HT-29 (cell line): ENCODE measurements around the gene SLF2. TPM values are rescaled to one million over a fixed set of nuclear protein-coding genes. Genes with fewer than 3 reads are reported as not detected.
"Not testable (repeated sequence)": the region's sequence is repeated elsewhere in the genome, so short reads cannot be mapped to it uniquely, and the experiment has no call there.

ENCODE experiments used
- DNase-seq: peaks from one replicate; pipeline ENCODE4 v3.0.0-alpha.2; 2015; ENCODE audit warnings: low spot score
- total RNA-seq: library from RNA; depleted of rRNA; stranded (reverse); fragments of >200 nt; shearing (Covaris generic); gene quantifications from 2 replicates; pipeline ENCODE4 v1.2.3, GENCODE V29; 2014

Gene SLF2
- total RNA-seq, 1 experiment from 2014 or later, result 15.7 TPM

DNA sequence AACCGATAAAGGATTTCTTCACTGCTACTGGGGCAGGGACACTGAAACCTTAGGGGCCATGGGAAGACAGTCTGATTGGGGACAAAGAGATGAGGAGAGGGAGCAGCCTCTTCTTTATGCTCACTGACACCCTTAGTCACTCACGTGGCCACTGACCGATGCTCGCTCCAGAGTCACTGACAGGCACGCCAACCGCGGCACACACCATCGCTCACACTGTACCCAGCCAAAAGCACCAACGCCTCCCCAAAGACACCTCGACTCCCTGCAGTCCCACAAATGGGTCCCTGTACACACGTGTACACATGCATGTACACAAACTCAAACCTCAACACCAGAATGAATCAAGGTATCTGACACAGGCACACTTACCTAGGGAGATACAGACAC lies 35.3 kb upstream of the SLF2 start:
- no peak for DNase-seq

DNA sequence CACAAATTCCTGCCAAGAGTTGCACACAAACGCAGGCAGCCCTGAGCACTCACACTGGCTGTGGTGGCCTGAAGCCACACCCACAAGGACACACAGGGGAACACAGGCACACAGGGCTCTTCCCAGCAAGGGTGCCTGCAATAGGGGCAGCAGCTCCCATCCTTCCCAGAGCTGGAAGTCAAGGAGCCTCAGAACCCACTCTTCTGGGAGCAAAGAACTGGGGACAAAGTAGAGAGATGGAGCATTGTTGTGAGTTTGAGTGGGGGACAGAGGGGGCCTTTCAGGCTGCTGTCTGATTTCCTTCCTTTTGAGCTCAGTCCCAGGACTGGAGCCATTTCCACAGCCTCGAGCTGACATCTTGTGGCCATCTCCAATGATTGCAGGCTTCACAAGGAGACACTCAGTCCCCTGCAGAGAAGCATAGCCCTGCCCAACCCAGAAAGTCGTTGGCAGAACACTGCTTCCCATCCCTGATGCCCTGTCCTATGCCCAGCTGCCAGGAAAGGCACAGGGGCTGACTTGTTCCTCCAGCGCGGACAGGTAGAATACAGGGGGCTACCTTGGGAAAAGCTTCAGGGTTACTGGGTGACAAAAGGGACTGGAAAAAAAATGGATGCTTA lies 34.4 kb upstream of the SLF2 start:
- DNase-seq, result peak; percentile 85

DNA sequence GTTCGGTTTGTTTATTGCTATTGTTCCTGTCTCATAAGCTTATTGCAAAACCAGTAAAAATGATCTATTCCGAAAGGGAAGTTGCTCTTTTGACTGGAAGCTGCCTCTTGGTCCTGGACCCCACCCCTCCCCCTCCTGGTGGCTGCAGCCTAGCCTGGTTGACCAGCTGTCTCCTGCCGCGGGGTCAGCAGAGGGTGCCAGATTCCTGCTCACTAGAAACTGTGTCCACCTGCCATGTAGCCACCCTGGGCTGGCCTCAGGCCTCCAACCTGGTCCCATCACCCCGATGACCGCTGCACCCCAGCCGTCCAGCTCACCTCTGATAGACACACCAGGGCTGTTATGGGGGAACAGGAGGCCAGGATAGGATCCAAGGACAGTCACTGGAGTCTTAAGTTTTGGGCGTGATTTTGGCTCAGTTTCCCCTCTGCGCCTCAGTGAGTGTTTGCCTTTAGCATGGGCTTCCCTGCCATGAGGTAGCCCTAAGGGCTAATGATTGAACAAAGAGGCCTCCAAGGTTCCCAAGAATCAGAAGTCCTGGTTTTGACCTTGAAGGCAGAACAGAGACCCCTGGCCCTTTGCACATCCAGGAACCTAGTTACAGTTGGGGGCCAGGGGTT lies 32.9 kb upstream of the SLF2 start:
- no peak for DNase-seq

DNA sequence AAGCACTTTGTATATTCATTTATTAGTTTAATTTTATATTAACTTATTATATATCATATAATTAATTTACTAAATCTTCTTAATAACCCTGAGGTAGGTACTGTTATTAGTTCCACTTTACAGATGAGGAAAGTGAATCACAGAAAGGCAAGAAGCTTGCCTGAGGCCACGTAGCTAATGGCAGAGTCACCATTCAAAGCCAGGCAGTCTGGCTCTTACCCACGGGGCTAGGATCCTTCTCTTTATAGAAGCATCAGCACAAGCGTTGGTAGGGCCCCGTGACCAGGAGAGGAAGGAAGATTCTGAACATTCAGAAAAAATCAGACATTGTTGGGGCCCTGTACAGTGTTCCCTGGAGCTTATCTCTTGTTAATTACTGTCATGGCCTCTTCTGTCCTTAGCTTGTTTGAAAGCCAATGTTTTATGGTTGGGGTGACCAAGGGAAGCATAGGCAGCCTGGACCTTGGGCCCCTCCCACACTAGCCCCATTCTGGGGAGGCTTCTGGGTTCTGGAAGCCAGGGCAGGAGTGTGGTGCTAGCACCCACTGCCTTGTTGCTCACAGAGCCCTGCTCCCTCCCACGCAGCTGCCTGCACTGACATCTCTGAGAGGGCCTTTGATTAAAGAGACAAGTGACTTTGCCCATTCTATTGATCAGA lies 31.1 kb upstream of the SLF2 start:
- no peak for DNase-seq

DNA sequence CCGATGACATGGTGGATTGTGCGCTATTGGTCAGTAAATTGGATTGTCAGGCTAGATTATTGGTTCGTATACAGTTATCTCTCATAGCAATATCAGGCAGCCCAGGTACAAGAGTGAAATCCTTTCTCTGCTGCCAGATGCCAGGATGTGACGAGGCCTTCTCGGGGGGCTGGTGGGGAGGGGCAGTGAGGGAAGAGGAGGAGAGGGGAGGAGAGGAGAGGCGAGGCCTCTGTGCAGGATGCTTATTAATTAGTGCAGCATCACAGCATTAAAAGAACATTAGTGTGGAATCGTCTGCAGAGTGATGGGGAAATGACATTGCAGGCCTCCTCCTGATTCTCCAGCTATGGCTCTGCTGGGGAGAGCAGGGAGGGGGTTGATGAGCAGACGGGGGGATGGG lies 30.5 kb upstream of the SLF2 start:
- DNase-seq, result no peak

DNA sequence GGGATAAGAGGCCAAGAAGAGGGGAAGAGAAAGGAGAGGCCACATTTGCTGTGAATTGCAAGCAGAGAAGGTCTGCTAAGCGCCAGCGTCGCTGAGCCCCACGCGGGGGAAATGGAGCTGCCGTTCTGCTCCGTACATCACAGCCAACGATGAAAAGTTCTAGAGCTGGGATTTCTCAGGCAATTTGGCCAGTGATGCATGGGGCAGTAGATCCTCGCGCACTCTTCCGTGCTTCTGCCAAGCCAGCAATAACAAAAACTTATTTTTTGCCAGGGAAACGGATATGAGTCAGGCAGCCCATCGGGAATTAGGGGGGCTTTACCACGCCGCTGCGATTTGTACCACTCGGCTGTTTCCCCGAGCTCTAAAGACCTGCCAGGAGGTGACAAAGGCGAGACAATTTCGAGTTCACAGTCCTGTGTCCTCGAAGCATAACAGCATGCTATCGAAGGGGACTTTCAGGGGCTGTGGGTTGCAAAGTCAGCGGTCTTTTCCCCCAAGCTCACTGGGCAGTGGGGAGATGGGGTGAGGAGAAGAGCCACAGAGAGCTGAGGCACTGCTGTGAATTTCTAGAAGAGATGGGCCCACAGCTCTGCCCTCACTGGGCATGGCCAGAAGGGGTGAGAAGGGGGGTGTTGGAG lies 30.0 kb upstream of the SLF2 start:
- DNase-seq, result no peak

DNA sequence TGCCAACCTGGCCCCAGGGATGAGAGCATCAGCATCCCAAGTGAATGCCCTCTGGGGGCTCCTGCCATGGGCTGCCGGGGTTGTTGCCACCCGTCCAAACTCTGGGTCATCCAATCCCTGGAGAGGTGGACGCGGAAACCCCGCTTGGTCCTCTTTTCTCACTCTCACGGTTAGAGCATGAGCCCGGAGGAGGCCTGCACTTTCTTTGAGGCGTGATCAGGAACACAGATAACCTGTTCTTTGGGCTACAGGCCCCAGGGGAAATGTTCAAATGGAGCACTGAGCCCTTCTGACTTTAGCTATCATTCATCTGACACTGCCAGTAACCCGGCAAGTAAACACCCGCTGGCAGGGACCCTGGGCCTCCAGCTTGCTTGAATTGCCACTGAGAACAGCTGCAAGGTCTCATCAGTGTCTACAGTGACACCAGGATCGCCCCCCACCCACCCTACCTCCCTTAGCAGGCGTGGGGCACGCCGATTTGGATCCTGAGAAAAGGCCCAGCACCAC lies 29.4 kb upstream of the SLF2 start:
- no peak for DNase-seq

DNA sequence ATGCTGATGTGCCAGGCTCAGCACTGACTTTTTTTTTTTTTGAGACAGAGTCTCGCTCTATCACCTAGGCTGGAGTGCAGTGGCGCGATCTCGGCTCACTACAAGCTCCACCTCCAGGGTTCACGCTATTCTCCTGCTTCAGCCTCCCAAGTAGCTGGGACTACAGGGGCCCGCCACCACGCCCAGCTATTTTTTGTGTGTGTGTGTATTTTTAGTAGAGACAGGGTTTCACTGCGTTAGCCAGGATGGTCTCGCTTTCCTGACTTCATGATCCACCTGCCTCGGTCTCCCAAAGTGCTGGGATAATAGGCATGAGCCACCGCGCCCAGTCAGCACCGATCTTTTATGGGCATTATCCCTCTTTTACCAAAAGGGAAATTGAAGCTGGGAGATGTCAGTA lies 27.2 kb upstream of the SLF2 start:
- DNase-seq, result not testable (repeated sequence)

DNA sequence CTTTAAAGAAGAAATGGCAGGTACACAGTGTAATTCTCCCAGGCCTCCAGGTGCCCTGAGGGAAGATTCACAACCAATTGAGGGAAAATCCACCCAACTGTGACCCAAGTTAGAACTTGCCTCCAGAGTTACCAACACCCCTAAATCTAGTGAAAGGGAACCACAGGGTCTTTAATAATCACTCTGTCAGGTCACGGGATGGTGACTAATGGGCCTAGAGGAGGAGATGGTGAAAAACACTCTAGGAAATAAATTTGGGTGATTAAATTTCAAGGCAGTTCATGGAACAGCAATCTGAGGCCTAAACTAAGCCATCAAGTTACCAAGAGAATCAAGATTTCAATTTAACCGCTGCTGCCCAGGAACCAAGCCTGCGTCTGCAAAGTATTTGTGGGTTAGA lies 26.7 kb upstream of the SLF2 start:
- DNase-seq, result no peak

DNA sequence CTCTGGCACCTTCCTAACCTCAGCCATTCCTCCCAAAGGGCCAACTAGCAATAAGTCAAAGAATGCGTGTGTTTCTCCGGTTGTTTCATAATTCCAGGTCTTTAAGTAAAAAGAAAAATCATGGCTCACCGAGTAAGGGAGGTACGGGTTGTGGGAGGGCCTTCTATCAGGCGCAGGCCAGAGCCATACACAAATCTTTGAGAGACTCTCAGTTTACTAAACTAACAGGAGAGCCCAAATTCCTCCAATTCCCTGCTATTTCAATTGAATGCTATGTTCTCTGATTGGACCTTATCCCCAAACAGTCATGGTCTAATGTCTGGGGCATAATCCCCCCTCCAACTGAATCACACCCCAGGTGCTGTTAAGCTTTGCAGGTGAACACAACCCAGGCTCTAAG lies 26.2 kb upstream of the SLF2 start:
- DNase-seq, result no peak

DNA sequence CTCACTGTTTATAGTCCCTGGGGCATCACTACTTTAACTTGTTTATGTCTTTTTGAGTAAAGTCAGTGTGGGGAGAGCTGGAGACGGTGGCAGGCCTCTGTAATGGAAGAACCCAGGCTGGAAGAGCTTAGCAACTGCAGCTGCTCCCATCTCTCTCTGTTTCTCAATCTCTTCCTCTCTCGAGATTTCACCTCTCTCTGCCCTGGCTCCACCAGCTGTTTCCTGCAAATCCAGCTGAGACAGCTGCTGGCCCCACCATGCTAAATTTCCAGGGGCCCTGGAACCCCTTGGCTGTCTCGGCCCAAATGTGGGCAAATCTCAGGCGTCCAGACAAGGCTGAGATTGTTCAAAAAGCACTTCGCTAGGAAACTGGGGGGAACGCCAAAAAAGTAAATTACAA lies 25.8 kb upstream of the SLF2 start:
- no peak for DNase-seq

DNA sequence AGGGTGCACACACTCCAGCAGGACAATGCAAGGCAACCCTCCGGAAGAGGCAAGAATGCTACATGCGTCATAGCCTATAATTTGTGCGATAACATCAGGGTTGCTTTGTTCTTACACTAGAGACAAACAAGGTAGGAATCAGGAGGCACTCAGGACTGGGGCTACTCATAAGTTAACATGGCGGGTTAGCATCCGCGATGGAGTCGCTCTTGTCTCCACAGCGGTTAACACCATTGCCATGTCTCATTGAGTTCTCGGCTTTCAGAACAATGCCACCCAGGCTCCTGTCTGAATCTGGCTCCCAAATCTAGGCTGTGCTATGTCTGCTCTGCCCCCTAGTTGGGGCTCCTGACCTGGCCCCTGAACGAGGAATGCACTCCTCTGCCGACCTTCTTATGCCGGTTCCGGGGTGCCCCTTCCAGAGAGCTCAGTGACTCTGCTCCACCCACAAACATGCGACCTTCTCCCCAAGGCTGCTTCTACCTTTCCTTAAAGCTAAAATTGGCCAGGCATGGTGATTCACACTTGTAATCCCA lies 24.9 kb upstream of the SLF2 start:
- DNase-seq, result no peak

DNA sequence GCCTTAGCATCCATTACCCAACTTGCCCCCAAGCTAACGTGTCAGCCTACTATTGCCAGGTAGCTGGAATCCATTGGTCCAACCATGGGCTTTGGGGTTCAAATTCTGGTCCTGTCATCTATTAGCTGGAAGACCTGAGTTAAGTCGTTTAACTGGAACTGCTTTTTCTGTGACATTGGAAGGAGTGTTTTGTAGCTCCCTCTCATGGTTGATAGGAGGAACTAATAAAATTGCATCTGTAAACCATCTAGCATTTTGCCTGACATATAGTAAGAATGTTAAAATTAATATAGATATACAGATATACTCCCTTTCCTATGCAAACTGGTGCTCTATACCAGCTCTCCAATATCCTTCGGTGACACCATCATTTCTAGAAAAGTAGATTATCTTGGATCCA lies 23.8 kb upstream of the SLF2 start:
- DNase-seq, result no peak

DNA sequence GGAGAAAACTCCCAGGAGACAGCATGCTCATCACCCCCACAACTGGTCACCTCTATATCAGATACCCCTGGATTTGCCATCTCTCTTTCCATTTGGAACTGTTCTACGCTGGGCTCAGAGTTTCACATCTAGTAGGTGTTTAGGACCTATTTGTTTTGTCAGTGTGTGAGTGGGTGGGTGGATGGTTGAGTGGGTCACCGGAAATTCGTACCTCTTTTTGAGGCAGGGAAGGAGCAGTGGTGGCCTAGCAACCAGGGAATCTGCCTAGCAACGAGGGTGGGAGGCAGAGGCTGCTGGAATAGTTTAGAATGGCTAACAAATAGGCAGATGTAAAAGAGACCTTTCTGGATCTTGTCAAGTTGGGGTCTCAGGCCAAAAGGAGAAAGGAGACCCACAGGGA lies 23.2 kb upstream of the SLF2 start:
- no peak for DNase-seq

DNA sequence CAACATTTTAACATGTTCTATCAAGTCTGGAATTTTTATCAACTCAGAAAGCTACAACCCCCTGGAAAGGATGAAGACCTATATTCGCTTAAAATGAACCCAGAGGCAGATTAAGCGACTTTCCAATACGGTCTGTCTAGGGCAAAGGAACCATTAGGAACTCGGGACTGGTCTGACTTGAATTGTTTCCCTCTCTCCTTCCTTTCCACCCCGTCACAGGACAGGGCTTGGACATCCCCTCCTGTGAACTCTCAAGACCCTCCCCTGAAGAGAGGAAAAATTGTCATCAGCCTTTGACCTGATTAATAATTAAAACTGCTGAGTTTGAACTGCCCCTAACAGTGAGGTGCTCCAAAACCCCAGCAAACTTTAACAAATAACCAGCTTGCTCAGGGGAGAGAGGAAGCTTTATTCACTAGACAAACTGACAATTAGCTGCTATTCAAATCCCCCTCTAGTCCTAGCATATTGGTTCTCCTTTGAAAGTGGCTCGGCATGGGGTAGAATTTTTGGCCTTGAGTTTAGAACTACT lies 22.6 kb upstream of the SLF2 start:
- DNase-seq, result no peak

DNA sequence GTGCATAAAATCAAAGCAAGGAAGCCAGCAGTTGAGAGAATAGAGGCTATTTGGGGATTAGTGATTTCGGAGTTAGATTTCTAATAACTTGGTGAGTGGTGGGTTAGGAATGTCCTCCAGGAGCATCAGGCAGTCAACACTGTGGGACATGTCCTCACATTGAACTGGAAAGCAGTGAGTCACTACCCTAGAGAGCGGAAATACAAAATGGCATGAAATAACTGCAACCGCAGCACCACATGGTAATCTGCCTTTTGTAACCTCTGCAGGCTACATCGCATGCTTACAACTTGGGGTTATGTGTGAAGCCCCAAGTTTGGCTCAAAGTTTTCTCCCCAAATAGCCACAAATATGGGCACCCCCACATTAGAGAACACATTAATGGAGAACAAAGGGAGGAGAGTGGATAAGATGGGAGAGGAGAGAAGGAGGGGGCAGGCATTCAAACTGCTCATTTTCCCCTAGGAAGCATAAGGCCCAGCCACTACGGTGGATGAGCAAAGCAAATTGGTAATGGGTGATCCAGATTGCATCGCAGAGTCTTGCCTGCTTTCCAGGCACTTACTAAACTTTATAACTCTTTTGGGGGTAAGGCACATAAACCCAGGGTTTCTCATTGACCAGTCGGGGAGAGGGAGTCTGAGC lies 22.0 kb upstream of the SLF2 start:
- DNase-seq, result no peak

DNA sequence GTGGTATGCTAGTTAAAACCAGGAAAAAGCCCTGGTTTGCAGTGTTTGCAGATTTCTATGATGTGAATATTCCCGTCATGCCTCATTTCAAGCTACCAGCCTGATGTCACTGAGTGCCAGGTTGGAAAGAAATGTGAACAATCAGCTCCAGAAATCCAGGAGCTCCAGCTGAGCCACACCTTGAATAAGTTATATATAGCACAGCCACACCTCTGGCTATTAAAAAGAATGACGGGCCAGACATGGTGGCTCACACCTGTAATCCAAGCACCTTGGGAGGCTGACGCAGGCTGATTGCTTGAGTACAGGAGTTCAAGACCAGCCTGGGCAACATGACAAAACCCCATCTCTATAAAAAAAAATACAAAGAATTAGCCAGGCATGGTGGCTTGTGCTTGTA lies 18.7 kb upstream of the SLF2 start:
- peak; percentile 42 for DNase-seq

DNA sequence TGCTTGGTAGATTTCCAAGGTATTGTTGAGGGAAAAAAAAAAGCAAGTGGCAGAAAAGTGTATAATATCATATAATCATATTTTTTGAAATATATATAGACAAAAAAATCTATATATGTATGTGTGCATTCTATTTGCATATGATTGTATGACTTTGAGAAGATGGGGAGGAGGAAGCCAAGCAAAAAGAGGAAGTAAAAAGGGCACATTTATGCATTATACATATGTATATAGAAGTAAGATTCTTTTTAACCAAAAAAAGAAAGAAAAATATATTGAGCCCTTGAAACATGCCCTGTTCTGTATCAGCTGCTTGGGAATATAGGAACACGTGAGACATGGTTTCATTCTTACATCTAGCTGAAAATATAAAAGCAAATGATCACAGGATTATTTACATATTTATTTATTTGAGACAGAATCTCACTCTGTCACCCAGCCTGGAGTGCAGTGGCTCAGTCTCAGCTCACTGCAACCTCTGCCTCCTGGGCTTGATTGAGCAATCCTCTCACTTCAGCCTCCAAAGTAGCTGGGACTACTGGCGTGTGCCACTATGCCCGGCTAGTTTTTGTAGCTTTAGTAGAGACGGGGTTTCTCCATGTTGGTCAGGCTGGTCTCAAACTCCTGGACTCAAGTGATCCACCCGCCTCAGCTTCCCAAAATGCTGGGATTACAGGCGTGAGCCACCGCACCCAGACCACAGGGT lies 18.0 kb upstream of the SLF2 start:
- DNase-seq, result peak; percentile 32

DNA sequence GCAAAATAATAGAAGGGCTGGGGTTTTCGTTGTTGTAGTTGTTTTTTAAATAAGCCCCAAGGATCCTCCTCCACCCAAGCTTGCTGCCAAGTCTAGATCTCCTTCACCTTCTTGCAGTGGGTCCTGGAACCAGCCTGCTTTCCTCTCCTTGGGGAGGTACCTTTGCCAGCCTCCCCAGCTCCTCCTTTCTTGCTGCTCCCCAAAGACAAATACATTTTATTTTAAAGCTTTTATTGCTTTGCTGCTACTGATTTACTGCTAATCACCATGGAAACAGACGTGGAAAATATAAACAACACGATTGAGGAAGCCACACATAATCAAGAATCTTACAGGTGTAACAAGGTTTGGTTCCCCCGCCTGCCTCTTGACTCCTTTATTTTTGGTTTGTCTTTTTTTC lies 17.4 kb upstream of the SLF2 start:
- peak; percentile 84 for DNase-seq

DNA sequence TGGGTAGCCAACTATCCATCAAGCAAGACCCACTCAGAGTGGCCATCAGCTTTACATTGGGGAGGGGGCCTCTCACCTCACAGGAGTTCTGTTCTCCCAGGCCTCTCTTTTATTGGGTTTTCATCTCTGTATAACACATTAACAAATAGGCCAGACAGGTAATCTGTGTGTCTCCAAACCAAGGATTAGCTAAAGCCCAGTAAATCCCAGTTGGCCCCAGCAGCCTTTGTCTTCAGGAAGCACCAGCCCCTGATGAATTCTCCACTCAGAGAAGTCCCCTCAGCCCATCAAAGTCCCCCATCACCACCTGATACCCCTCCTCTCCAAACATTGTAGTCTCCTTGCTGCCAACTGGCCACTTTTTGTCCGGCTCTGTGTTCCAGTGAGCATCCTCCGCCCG lies 16.9 kb upstream of the SLF2 start:
- DNase-seq, result peak; percentile 38

DNA sequence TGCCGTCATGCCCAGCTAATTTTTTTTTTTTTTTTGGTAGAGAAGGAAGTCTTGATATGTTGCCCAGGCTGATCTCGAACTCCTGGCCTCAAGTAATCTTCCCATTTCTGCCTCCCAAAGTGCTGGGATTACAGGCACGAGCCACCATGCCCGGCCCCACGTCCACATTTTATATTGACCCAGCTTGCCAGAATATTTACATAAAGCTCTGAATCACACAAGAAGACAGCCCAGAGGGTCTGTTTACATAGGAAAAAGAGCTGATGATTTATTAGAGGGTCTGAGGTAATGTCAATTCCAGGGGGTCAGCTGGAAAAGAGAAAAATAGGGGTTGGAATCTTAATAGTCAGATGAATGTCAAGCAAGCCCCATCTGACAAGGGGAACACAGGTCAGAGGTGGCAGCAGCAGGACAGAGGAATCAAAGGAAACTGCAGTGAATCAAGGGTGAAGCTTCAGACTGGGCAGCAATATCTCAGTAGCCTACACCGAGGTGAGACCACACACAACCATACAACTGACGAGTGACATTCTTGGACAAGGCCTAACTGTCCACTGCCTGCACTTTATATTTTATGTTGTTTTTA lies 15.8 kb upstream of the SLF2 start:
- peak; percentile 47 for DNase-seq
